Neural cell (in vitro differentiated cells): ENCODE results near the gene DLGAP4.

Experiments used
- EP300 ChIP-seq: fragments of 450-650 bp; conservative IDR thresholded peaks from 2 replicates; pipeline ENCODE4 v1.6.1; 2014; ENCODE audit warnings: antibody characterized with exemption, mild to moderate bottlenecking, moderate library complexity; ENCODE audit not compliant: poor library complexity, severe bottlenecking
- EZH2 ChIP-seq: fragments of 200-600, 300-800 bp; shearing (Covaris generic), sonication (generic); IDR thresholded peaks from 2 replicates; pipeline ENCODE4 v1.6.1; 2014; ENCODE audit warnings: antibody characterized with exemption, low read length, borderline replicate concordance, mild to moderate bottlenecking; ENCODE audit not compliant: insufficient read depth, poor library complexity, severe bottlenecking
- TF ChIP-seq, protein P1 (sequence below): fragments of 450-650 bp; IDR thresholded peaks from 2 replicates; pipeline ENCODE4 v1.5.1; 2014; ENCODE audit warnings: antibody characterized with exemption, mild to moderate bottlenecking, moderate library complexity; ENCODE audit not compliant: poor library complexity, severe bottlenecking

DNA sequence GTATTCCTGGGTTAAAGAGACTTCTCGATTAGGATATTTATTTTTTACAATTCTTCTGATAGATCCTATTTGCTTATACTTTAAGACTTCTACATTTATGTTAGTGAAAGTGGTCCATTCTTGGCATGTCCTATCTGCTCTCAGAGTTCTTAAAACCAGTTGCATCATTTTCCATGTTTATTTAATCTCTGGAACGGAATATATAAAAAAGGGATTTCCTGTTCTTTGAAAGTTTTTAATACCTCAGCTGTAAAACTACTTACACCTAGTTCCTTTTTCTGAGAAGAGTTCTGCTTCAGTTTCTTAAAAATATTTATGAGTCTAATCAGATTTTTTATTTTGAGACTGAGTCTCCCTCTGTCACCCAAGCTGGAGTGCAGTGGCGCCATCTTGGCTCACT lies 217.2 kb downstream of the DLGAP4 start:
- no peak for TF ChIP-seq EZH2
- TF ChIP-seq, protein P1, sequence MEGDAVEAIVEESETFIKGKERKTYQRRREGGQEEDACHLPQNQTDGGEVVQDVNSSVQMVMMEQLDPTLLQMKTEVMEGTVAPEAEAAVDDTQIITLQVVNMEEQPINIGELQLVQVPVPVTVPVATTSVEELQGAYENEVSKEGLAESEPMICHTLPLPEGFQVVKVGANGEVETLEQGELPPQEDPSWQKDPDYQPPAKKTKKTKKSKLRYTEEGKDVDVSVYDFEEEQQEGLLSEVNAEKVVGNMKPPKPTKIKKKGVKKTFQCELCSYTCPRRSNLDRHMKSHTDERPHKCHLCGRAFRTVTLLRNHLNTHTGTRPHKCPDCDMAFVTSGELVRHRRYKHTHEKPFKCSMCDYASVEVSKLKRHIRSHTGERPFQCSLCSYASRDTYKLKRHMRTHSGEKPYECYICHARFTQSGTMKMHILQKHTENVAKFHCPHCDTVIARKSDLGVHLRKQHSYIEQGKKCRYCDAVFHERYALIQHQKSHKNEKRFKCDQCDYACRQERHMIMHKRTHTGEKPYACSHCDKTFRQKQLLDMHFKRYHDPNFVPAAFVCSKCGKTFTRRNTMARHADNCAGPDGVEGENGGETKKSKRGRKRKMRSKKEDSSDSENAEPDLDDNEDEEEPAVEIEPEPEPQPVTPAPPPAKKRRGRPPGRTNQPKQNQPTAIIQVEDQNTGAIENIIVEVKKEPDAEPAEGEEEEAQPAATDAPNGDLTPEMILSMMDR = no peak
- TF ChIP-seq EP300 = no peak
